Activated CD4-positive, alpha-beta T cell treated with anti-CD3 and anti-CD28 coated beads for 48 hours (primary cell): ENCODE measurements around the gene COL9A1.

ENCODE experiments used
- DNase-seq: peaks from one replicate; pipeline ENCODE4 v3.0.0-alpha.2; 2020

The COL9A1 gene

GRCh38 chr6:70221715-70222438, 81.0 kb downstream of the COL9A1 start:
- DNase-seq = no peak

DNA sequence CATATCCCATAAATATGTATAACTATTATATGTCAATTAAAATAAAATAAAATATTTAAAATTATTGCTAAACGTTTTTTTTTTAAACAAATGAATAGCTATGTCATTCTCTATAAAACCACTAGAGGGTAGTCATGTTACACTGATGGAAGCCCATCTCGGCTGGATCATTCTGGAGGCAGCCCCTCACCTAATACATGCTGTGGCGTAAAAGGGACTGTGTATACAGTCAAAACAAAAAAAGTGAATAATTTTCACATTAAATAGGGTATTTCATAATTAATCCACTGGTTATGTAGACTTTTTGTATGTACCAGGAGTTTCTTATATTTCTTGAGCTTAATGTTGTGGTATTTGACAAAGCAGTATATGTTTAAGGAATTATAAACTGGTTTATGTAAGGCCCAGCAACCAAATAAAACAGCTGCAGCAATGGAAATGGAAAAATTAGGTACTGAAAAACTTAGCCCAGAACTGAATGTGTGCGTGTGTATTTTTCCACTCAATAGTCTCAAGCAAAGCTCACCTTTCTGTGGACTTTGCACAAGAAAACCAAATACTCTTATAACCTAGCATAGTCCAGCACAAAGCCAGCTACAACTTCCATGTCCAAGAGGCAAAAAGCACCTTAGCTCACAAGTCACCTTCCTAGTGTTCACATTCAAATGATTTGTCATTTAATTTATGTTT, 81.7 kb downstream of the COL9A1 start:
- peak; percentile 11 for DNase-seq

DNA sequence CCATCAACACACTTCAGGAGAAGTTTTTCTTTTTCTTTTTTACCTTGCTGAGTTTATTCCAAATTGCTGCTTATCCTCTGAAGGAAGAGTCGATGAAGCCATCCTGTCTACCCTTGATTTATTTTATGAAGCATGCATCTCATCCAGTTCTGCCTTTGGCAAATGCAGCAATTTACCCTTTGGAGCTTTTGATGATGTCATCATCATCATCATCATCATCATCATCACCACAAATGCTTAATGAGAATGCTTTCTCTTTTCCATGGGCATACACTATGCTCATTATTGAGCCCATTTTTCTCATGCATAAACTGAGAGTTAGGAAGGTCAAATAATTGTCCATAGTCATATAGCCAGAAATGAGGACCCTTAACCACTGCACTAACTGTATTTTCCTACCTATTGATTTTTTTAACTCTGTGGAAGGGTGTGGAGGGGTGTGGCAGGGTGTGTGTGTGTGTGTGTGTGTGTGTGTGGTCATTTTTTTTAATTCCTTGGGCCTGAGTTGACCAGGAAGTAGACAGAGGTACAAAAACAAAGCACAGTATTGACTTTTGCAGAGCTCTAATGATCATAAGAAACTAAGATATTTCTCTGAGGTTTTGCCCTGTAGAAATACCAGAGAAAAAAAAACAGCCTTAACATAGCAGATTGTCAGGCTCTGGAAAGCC, 82.8 kb downstream of the COL9A1 start:
- no peak for DNase-seq

- DNase-seq = no peak
These were observed 86.1 kb downstream of the COL9A1 start for GRCh38 chr6:70216767-70217166.

DNA sequence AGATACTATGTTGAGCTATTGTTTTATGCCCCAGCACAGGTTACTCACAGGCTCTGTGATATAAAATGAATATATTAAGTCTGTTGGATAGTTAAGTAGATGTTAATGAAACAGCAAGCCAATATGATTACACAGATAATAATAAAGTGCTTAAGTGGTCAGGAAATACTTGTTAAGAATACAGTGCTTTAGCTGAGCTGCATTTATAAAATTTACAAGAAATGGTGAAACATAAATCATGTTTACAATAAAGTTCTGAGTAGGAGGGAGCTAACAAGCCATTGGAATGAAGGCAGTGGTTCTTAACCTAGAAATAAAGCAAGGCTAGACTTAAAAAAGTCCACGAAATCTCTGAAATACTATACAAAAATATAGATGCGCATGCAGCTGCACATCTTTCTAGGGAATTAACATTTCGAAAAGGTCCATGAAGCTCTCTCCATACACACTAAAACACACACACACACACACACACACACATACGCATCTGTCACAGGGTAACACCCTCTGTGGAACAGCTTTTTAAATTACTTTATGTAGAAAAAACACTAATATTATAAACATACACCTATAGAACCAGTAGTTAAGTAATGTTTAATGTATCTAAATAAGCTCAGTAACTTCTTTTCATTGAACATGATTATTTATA, 87.3 kb downstream of the COL9A1 start:
- no peak for DNase-seq

- no peak for DNase-seq
These were observed 92.4 kb downstream of the COL9A1 start for GRCh38 chr6:70210462-70210861.

DNA sequence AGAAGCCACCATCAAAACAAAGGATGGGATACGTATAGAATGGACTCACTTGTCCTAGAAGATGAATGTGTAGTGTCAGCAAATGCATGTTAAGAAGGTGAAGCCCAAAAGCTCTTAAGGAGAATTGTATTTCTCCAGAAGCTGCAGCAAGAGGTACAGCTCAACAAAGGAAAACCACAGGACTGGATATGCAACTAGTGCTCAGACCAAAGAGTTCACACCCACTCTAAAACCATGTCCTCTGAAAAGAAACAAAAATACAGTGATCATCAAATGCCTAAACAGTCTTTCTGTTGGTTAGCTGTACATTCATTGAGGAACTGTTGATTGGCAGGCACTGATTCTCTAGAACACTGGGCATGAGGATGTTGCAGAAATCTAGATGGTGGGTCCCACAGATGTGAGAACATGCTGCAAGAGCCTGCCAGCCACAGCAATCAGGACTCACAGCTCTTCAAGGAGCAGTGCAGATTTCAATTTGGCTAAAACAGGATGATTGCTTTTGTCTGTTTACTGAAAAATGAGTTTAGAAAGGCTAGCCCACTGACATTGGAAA, 94.6 kb downstream of the COL9A1 start:
- DNase-seq = no peak

- no peak for DNase-seq
These were observed 104.1 kb downstream of the COL9A1 start for GRCh38 chr6:70198785-70199184.

GRCh38 chr6:70196531-70196930, 106.4 kb downstream of the COL9A1 start:
- DNase-seq = no peak

GRCh38 chr6:70194421-70194820, 108.5 kb downstream of the COL9A1 start:
- no peak for DNase-seq

GRCh38 chr6:70188202-70188601, 114.7 kb downstream of the COL9A1 start:
- no peak for DNase-seq

- DNase-seq = no peak
These were observed 116.4 kb downstream of the COL9A1 start for GRCh38 chr6:70186461-70186860.

DNA sequence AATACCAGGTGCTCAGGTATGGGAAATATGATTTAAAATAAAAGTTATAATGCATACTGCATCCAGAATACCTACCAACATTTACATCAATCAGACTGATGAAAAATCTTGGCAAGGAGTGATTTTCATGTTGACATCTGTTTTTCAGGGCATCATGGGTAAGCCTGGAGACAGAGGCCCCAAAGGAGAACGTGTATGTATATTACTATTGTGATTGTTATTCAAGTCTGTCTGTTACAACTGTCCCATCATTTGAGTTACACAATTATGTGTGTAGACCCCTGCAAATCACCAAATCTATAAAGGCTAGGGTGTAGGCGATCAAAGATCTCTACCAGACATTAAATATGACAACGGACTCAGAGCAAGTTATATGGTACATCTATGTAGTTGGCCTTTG, 118.2 kb downstream of the COL9A1 start:
- no peak for DNase-seq

GRCh38 chr6:70183538-70183937, 119.3 kb downstream of the COL9A1 start:
- DNase-seq = no peak

GRCh38 chr6:70180901-70181599, 121.8 kb downstream of the COL9A1 start:
- peak; percentile 3 for DNase-seq

GRCh38 chr6:70180183-70180900, 122.5 kb downstream of the COL9A1 start:
- DNase-seq = no peak

DNA sequence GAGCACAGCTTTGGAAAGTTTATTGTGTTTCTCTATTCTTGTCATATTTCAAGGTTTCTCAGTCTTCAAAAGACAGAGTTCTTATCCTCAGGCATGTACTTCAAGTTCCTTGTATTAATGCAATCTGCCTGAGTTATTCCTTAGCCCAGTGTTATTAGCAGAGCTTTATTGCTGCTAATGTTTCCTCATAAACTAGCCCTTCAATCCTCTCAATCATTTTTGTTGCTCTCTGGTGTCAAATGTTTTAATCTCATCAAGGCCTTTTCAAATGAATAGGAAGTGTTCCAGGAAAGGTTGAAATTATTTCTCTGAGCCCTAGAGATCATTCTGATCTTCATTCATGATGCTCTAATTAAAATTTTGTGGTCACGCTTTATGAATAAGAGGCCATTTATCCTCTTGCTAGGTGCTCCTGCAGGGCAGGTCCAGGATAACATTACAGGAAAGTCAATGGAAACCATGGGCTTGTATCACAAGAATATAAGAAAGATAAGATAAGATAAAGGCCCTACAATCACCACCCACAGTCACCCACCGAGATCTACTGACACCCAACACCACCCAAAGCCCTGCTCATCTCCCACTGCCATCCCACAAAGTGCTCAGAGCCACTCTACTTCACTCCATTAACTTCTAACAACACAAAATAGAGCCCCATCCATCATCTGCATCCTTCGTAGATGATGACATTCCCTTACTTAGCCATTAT, 125.9 kb downstream of the COL9A1 start:
- no peak for DNase-seq

DNA sequence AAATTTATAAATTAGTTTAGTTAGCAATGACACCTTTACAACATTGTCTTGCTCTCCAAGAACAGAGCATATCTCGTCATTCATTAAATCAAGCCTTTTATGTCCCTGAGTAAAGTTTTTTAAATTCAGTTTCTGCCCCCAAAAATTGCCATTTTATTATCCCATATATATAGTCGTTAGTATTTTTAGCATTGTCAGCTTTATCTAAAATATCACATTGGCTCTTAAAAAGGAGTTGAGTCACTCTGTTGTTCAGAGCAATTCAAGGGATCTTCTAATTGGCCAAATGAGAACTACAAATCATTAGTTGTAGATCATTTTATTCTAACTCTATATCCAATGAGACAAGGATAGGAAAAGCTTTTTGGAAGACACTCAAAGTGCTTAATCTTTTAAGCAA, 127.1 kb downstream of the COL9A1 start:
- no peak for DNase-seq

DNA sequence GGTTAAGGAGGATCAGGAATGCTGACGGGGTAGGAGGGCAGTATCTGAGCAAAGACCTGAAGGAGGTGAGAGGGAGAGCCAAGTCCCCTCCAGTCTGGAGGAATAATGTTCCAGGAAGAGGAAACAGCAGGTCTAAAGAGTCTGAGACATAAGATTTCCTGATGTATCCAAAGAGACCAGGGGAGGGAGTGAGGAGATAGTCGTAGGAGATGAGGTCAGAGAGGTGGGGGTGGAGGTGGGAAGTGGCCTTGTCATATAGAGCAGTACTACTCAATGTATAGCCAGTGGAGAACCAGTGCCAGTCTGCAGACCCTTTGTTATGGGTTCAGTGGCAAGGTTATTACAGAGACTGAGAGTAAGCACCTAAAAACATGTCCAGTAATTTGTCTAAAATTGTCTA, 130.6 kb downstream of the COL9A1 start:
- no peak for DNase-seq

GRCh38 chr6:70171236-70171635, 131.6 kb downstream of the COL9A1 start:
- DNase-seq = no peak

GRCh38 chr6:70168681-70169377, 134.1 kb downstream of the COL9A1 start:
- DNase-seq = no peak
